Measurements from ENCODE around the gene KBTBD8.

The KBTBD8 gene

GRCh38 chr3:66998113-66998903, at the start of gene KBTBD8:
Gene KBTBD8, plus strand, starts transcription at chr3:66998307. Its CDS starts 49 bp downstream, at chr3:66998356.
- no peak for DNase-seq
- ATAC-seq = peak; percentile 17

- DNase-seq = no peak
- ATAC-seq = no peak
Observed at GRCh38 chr3:66948838-66949237, 49.3 kb upstream of the KBTBD8 start.

GRCh38 chr3:66949898-66950297, 48.2 kb upstream of the KBTBD8 start:
- ATAC-seq (no peak), DNase-seq (no peak)

GRCh38 chr3:66952357-66952756, 45.8 kb upstream of the KBTBD8 start:
- ATAC-seq = no peak
- DNase-seq = no peak

GRCh38 chr3:66953934-66954445, 44.1 kb upstream of the KBTBD8 start:
- ATAC-seq (no peak), DNase-seq (no peak)

- DNase-seq (no peak), ATAC-seq (no peak)
Observed at GRCh38 chr3:66956742-66957141, 41.4 kb upstream of the KBTBD8 start.

- no peak for ATAC-seq
- no peak for DNase-seq
Observed at GRCh38 chr3:66957367-66957766, 40.7 kb upstream of the KBTBD8 start.

- DNase-seq (no peak), ATAC-seq (no peak)
Observed at GRCh38 chr3:66958067-66958466, 40.0 kb upstream of the KBTBD8 start.

GRCh38 chr3:66962664-66963063, 35.4 kb upstream of the KBTBD8 start:
- ATAC-seq (no peak), DNase-seq (no peak)

- ATAC-seq (no peak), DNase-seq (no peak)
Observed at GRCh38 chr3:66971245-66971644, 26.9 kb upstream of the KBTBD8 start.

GRCh38 chr3:66971891-66972551, 26.1 kb upstream of the KBTBD8 start:
- peak; percentile 95 for ATAC-seq
- DNase-seq = peak; percentile 70

- DNase-seq (no peak), ATAC-seq (no peak)
Observed at GRCh38 chr3:66980791-66981190, 17.3 kb upstream of the KBTBD8 start.

- no peak for ATAC-seq
Observed at GRCh38 chr3:66983101-66983500, 15.0 kb upstream of the KBTBD8 start.

GRCh38 chr3:66985336-66985920, 12.7 kb upstream of the KBTBD8 start:
- DNase-seq (no peak), ATAC-seq (no peak)

More at GRCh38 chr3:66983101-66983500, 15.0 kb upstream of the KBTBD8 start:
- DNase-seq = no peak

GRCh38 chr3:66986406-66986805, 11.7 kb upstream of the KBTBD8 start:
- no peak for ATAC-seq
- DNase-seq = no peak

- ATAC-seq = no peak
- DNase-seq = no peak
Observed at GRCh38 chr3:66989241-66989640, 8.9 kb upstream of the KBTBD8 start.

- ATAC-seq (no peak), DNase-seq (no peak)
Observed at GRCh38 chr3:66989860-66990696, 8.0 kb upstream of the KBTBD8 start.

GRCh38 chr3:66991459-66991858, 6.6 kb upstream of the KBTBD8 start:
- no peak for DNase-seq
- no peak for ATAC-seq

GRCh38 chr3:66993082-66993481, 5.0 kb upstream of the KBTBD8 start:
- DNase-seq (no peak), ATAC-seq (no peak)

GRCh38 chr3:66994588-66994987, 3.5 kb upstream of the KBTBD8 start:
- no peak for ATAC-seq
- no peak for DNase-seq

GRCh38 chr3:66996696-66997095, 1.4 kb upstream of the KBTBD8 start:
- ATAC-seq = no peak
- no peak for DNase-seq

- DNase-seq (peak; percentile 95), ATAC-seq (peak; percentile 96)
Observed at GRCh38 chr3:66997560-66998112, 471 bp upstream of the KBTBD8 start.
